ENCODE data around the gene COL9A3. TPM values are rescaled to one million over a fixed set of nuclear protein-coding genes. Genes with fewer than 3 reads are reported as not detected.

COL9A3 gene
- total RNA-seq, 1 experiment from 2014 or later = 2.0 TPM

- Histone ChIP-seq H3K27me3 (no peaks in the 10 kb centered on the region), H3K36me3 (peaks cover 39% of the 10 kb centered on the region), H3K27ac (no peak overlapping the region), H3K4me3 (no peak overlapping the region), H3K9me3 (replicated peaks) (no peaks in the 10 kb centered on the region), H3K4me1 (peaks cover 8% of the 10 kb centered on the region; the same call in 1 of the 2 replicates)
- DNase-seq = no peak
These were observed 7.1 kb upstream of the COL9A3 start for GRCh38 chr20:62809530-62810428.

DNA sequence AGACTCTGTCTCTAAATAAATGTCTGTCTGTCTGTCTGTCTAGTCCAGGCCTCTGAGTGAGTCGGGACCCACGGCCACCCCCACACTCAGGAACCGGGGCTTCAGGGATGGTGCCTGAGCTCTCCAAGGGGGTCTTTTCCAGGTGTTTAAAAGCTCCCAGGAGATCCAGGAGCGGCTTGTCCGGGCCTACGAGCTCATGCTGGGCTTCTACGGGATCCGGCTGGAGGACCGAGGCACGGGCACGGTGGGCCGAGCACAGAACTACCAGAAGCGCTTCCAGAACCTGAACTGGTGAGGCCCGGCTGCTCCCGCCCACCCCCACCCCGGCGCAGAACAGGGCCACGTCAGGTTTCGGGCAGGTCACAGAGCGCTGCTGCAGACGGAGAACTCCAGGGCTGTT lies 5.5 kb upstream of the COL9A3 start:
- Histone ChIP-seq H3K4me1 (no peaks in the 10 kb centered on the region; the same call in 1 of the 2 replicates), H3K27me3 (no peaks in the 10 kb centered on the region), H3K4me3 (no peak overlapping the region), H3K27ac (no peak overlapping the region), H3K36me3 (peaks cover 39% of the 10 kb centered on the region), H3K9me3 (replicated peaks) (no peaks in the 10 kb centered on the region)
- DNase-seq = no peak

- DNase-seq = no peak
- Histone ChIP-seq H3K27ac (no peak overlapping the region), H3K27me3 (no peaks in the 10 kb centered on the region), H3K36me3 (peaks cover 39% of the 10 kb centered on the region), H3K4me1 (no peaks in the 10 kb centered on the region; the same call in 1 of the 2 replicates), H3K9me3 (replicated peaks) (no peaks in the 10 kb centered on the region), H3K4me3 (no peak overlapping the region)
These were observed 5.1 kb upstream of the COL9A3 start for GRCh38 chr20:62811720-62812119.

DNA sequence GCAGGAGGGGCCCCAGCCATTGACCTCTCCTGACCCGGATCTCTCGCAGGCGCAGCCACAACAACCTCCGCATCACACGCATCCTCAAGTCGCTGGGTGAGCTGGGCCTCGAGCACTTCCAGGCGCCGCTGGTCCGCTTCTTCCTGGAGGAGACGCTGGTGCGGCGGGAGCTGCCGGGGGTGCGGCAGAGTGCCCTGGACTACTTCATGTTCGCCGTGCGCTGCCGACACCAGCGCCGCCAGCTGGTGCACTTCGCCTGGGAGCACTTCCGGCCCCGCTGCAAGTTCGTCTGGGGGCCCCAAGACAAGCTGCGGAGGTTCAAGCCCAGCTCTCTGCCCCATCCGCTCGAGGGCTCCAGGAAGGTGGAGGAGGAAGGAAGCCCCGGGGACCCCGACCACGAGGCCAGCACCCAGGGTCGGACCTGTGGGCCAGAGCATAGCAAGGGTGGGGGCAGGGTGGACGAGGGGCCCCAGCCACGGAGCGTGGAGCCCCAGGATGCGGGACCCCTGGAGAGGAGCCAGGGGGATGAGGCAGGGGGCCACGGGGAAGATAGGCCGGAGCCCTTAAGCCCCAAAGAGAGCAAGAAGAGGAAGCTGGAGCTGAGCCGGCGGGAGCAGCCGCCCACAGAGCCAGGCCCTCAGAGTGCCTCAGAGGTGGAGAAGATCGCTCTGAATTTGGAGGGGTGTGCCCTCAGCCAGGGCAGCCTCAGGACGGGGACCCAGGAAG lies 4.5 kb upstream of the COL9A3 start:
- Histone ChIP-seq H3K4me1 (no peaks in the 10 kb centered on the region; the same call in 1 of the 2 replicates), H3K9me3 (replicated peaks) (no peaks in the 10 kb centered on the region), H3K36me3 (peaks cover 39% of the 10 kb centered on the region), H3K4me3 (no peak overlapping the region), H3K27ac (no peak overlapping the region), H3K27me3 (no peaks in the 10 kb centered on the region)
- no peak for DNase-seq

DNA sequence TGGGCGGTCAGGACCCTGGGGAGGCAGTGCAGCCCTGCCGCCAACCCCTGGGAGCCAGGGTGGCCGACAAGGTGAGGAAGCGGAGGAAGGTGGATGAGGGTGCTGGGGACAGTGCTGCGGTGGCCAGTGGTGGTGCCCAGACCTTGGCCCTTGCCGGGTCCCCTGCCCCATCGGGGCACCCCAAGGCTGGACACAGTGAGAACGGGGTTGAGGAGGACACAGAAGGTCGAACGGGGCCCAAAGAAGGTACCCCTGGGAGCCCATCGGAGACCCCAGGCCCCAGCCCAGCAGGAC lies 4.0 kb upstream of the COL9A3 start:
- Histone ChIP-seq H3K36me3 (peaks cover 36% of the 10 kb centered on the region), H3K27me3 (no peaks in the 10 kb centered on the region), H3K9me3 (replicated peaks) (no peaks in the 10 kb centered on the region), H3K4me1 (peaks cover 5% of the 10 kb centered on the region), H3K4me3 (no peak overlapping the region), H3K27ac (no peak overlapping the region)
- DNase-seq = no peak

DNA sequence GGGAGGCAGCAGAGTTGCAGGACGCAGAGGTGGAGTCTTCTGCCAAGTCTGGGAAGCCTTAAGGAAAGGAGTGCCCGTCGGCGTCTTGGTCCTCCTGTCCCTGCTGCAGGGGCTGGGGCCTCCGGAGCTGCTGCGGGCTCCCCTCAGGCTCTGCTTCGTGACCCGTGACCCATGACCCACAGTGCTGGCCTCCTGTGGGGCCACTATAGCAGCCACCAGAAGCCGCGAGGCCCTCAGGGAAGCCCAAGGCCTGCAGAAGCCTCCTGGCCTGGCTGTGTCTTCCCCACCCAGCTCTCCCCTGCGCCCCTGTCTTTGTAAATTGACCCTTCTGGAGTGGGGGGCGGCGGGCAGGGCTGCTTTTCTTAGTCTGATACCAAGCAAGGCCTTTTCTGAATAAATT lies 3.3 kb upstream of the COL9A3 start:
- no peak for DNase-seq
- H3K9me3 ChIP-seq (replicated peaks) = no peaks in the 10 kb centered on the region
- H3K36me3 ChIP-seq = peaks cover 28% of the 10 kb centered on the region
- no peak overlapping the region for H3K4me3 ChIP-seq
- peaks cover 12% of the 10 kb centered on the region for H3K4me1 ChIP-seq
- no peak overlapping the region for H3K27ac ChIP-seq
- H3K27me3 ChIP-seq = no peaks in the 10 kb centered on the region

DNA sequence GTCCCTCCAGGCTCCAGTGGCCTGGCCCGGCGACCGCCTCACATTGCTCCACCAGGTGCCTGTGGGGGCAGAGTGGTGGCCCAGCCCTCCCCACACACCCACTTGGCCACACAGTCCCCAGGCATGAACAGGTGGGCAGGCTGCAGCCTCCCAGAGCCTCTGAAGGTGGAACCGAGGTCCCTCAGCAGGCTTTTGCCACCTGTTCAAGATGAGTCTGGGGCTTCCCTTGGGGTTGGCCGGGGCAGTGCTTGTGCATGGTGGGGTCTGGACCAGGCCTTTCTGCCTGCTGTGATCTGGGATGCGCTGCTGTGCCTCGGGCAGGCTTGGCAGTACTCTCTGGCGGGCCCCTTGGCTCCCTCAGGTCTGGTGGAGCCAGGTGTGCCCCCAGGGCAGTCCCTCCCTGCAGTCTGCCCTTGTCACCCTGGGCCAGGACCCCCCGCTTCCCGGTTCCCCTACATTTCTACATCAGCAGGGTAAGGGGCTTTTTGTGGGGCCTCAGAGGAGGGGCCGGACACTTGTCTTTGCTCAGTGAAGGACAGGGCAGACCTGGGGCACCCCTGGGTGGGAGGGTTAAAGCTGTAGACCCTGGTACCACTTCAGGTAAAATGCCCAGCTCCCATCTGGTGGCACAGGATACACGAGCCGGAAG lies 2.7 kb upstream of the COL9A3 start:
- H3K9me3 ChIP-seq (replicated peaks) = no peaks in the 10 kb centered on the region
- no peak overlapping the region for H3K27ac ChIP-seq
- H3K36me3 ChIP-seq = peaks cover 25% of the 10 kb centered on the region
- no peak for DNase-seq
- H3K27me3 ChIP-seq = no peaks in the 10 kb centered on the region
- peaks cover 18% of the 10 kb centered on the region for H3K4me1 ChIP-seq
- H3K4me3 ChIP-seq = no peak overlapping the region

DNA sequence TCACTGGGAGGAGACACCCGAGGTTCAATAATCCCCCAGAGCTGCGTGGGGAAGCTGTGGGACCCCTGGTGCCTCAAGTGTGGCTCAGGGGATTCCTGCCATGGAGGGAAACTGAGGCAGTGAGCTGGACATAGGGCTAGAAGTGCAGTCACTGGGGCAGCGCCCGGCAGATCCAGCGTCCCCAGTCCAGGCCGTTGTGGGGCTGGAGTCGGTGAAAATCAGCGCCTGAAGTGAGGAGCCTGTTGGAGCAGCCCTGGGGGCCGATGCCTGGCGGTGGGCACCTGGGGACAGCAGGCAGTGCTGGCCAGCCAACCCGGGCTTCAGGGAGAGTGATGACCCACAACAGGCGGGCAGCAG lies 2.2 kb upstream of the COL9A3 start:
- Histone ChIP-seq H3K4me3 (no peak overlapping the region), H3K27me3 (no peaks in the 10 kb centered on the region), H3K27ac (no peak overlapping the region), H3K4me1 (peaks cover 23% of the 10 kb centered on the region), H3K9me3 (replicated peaks) (no peaks in the 10 kb centered on the region), H3K36me3 (peaks cover 22% of the 10 kb centered on the region)
- no peak for DNase-seq

DNA sequence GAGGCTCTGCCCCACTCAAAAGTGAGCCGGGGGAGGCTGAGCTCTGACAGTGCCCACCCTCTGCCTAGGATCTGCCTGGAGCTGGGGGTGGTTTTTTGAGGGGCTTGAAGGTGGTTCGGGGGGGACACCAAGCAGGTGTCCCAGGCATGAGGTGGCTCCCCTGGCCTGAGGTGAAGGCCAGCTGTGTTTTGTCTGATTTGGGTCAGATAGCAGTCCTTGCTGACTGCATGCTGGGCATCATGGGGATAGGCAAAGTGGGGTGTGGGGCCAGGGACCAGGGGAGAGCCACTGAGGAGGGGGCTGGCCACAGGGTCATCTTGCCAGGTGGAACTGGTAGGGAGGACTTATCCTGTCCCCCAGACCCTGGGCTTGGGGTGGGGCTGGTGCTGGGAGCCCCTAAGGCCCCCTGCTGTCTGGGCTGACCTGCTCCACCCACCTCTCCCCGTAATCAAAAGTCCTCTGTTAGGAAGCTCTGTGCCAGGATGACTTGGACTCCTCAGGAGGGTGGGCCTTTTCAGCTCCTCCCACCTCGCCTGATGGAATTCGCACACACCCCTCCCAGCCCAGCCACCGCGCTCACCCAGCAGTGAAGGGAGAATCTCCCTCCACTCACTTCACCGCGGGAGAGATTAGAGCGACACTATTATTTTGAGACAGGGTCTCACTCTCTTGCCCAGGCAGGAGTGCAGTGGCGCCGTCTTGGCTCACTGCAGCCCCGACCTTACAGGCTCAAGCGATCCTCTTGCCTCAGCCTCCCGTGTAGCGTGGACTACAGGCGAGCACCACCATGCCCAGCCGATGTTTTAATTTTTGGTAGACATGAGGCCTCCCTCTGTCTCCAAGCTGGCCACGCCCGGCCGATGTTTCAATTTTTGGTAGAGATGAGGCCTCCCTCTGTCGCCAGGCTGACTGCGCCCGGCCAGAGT lies 1.5 kb upstream of the COL9A3 start:
- peaks cover 26% of the 10 kb centered on the region for H3K4me1 ChIP-seq

DNA sequence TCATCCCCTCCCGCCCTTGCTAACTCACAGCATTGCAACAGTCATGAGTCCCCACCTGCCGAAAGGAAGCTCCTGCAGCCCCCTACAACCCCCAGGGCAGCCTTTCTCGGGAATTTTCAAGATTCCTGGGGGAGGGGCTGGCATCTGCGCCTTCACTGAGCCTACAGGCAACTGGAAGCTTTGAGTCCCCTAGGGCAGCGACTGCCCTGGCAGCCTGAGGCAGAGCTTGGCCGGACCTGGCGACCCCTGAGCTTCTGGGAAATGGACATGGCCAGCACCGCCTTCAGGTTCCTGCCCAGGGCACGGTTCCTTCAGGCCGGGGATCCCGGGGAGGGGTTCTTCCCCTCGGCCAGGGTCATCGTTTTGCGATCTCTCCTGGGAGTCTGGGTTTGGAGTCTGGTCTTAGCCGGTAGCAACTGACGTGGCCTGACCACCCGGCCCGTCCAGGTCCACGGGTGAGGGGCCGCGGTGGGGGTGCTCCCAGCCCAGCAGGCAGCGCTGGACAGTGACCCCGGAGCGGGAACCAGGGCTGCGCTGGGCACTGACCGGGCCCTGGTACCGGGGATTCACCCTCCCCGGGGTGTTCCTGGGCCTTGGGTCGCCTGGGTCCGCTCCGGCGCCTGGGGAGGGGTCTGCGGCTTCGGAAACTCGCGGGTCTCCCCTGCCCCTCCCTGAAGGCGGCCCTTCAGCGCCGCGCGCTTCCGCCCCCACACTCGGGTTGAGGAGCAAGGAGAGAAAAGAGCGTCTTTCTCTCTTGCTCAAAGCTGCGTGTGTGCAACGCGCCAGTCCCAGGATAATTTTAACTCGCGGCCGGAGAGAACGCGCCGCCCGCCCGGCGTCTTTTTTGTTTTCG lies 593 bp upstream of the COL9A3 start:
- Histone ChIP-seq H3K4me3 (no peak overlapping the region), H3K27me3 (peaks cover 6% of the 10 kb centered on the region; the same call in 1 of the 2 replicates), H3K27ac (no peak overlapping the region), H3K9me3 (replicated peaks) (no peaks in the 10 kb centered on the region), H3K36me3 (peaks cover 7% of the 10 kb centered on the region), H3K4me1 (peaks cover 26% of the 10 kb centered on the region)
- no peak for DNase-seq

More for the DNA sequence above, 1.5 kb upstream of the COL9A3 start:
- peak in 1 of 2 experiments; percentile 59 for DNase-seq
- Histone ChIP-seq H3K9me3 (replicated peaks) (no peaks in the 10 kb centered on the region), H3K36me3 (peaks cover 15% of the 10 kb centered on the region), H3K27me3 (peaks cover 3% of the 10 kb centered on the region; the same call in 1 of the 2 replicates), H3K4me3 (no peak overlapping the region), H3K27ac (no peak overlapping the region)

DNA sequence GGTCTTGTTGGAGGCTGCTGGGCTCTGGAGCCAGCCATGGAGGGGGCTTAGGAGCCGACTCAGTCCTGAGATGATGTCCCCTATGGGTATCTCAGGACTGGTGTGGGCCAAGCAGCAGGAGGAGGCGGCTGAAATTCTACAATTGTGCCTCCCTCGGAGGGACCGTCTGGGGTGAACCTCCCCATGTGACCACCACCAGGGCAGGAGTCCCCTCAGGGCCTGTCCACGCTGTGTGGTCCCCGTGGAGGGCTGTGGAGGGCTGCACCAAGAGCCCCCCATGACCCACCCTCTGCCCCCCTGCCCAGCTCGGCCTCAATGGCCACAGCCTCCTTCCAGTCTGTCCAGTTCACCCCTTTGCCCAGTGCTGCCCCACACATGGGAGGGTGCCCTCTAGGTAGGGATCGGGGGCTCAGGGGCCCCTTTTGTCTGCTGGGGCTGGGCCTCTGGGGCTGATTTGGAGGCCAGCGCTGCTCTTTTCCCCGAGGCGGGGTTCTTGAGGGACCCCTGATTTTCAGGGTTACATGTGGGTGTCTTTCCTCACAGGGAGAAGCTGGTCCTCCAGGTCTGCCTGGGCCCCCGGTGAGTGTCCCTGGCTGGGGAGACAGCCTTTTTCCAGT lies 1.2 kb downstream of the COL9A3 start:
- H3K4me1 ChIP-seq = peaks cover 26% of the 10 kb centered on the region
- peak overlapping the region; percentile 81 for H3K27ac ChIP-seq
- DNase-seq = peak in 1 of 2 experiments; percentile 66
- H3K36me3 ChIP-seq = no peaks in the 10 kb centered on the region
- no peaks in the 10 kb centered on the region for H3K9me3 ChIP-seq (replicated peaks)
- H3K4me3 ChIP-seq = 0 out of 2 replicates have a peak overlapping the region, but pooled peaks have one; percentile 3
- peaks cover 6% of the 10 kb centered on the region; the same call in 1 of the 2 replicates for H3K27me3 ChIP-seq

DNA sequence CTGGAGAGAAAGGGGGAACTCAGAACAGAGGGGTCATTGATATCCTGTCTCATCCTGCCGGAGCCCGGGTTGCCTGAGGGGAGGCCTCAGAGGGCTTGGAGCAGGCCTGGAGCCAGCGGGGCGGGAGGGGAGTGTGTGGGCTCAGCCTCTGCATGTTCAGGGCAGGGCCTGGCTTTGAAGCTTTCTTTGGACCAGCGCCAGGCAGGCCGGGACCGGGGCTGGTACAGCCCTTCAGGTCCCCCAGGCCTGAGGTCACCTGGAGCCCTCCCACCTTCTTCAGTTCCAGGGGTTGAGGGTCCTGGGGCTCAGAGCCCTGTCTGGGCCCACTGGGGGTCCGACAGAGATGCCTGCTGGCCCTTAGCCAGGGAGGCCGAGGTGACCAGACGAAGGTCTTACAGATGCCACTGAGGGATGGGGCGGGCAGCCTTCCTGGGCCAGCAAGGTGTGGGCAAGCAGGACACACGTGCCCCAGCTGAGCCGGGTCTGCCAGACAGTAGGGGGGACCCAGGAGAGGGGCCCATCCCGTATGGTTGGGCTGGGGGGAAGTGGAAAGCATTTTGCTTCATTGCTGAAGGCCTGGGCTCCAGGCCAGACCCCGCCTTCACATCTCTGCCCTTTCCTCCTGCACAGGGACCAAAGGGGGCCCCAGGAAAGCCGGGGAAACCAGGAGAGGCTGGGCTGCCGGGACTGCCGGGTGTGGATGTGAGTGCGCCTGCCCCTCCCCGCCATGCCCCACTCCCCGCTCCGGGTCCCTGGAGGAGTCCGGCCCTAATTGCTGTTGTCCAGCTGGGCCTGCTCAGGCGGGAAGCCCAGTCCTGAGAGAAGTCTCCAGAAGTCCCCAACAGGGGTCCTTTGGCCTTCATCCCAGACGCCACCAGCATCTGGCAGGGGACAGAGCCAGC lies 2.0 kb downstream of the COL9A3 start:
- Histone ChIP-seq H3K27ac (peak overlapping the region; percentile 81), H3K4me1 (peaks cover 26% of the 10 kb centered on the region), H3K27me3 (peaks cover 10% of the 10 kb centered on the region; the same call in 1 of the 2 replicates)

More for the DNA sequence above, 2.0 kb downstream of the COL9A3 start:
- Histone ChIP-seq H3K36me3 (no peaks in the 10 kb centered on the region), H3K4me3 (peak overlapping the region; percentile 11), H3K9me3 (replicated peaks) (no peaks in the 10 kb centered on the region)
- DNase-seq = peak; percentile 99

Measured in SJCRH30 (cell line).